IMR-90 (cell line): ENCODE data around the gene RIPK4. TPM values are rescaled to one million over a fixed set of nuclear protein-coding genes. Genes with fewer than 3 reads are reported as not detected.

ENCODE experiments used
- ATAC-seq: fragments of 200-7000 bp; cut with Tn5 transposase; 2 replicates; pipeline ENCODE4 v1.9.1; 2020; ENCODE audit warnings: low read depth, mild to moderate bottlenecking, moderate library complexity
- BruUV-seq: library from RNA; stranded (reverse); fragments of 400-500 nt; replicated peaks from 2 replicates; lab custom pipeline; 2021; lab: Mats Ljungman, UMichigan
- CTCF ChIA-PET: fragments of 300-600 bp; formaldehyde crosslinking; extraction: SDS; loops from one replicate; lab custom pipeline; 2021; ENCODE audit warnings: antibody characterized with exemption; lab: Yijun Ruan, JAX
- POLR2A ChIA-PET: fragments of 300-600 bp; sonication (Branson Sonifier 250); formaldehyde crosslinking; loops from one replicate; lab custom pipeline; 2022; ENCODE audit warnings: antibody characterized with exemption; ENCODE audit not compliant: unreplicated experiment; lab: Charles Lee
- DNase-seq: peaks from one replicate; pipeline ENCODE4 v3.0.0; 2013
- H2AFZ ChIP-seq: replicated peaks from 2 replicates; pipeline ENCODE3; 2013; ENCODE audit warnings: low read length, mild to moderate bottlenecking; ENCODE audit not compliant: poor library complexity
- H2AK5ac ChIP-seq: 2 replicates; pipeline ENCODE4 v1.6.1; 2013; ENCODE audit warnings: low read depth, low read length, inconsistent platforms
- H2AK9ac ChIP-seq: replicated peaks from 2 replicates; pipeline ENCODE3; 2013; ENCODE audit warnings: mild to moderate bottlenecking, low read depth, low read length, moderate library complexity; ENCODE audit not compliant: poor library complexity
- H2BK120ac ChIP-seq: 2 replicates; pipeline ENCODE4 v1.6.1; 2013; ENCODE audit warnings: low read depth, low read length, inconsistent platforms
- H2BK15ac ChIP-seq: 3 replicates; pipeline ENCODE4 v1.6.1; 2013; ENCODE audit warnings: low read depth, low read length, inconsistent platforms
- H2BK20ac ChIP-seq: 2 replicates; pipeline ENCODE4 v1.6.1; 2013; ENCODE audit warnings: low read depth, mild to moderate bottlenecking, inconsistent platforms, low read length, moderate library complexity
- H2BK5ac ChIP-seq: 2 replicates; pipeline ENCODE4 v1.6.1; 2013; ENCODE audit warnings: mild to moderate bottlenecking, low read depth, low read length, inconsistent platforms; ENCODE audit not compliant: poor library complexity, severe bottlenecking
- H3K14ac ChIP-seq: replicated peaks from 2 replicates; pipeline ENCODE4 v1.6.1; 2013; ENCODE audit warnings: low read depth, low read length, inconsistent platforms
- H3K18ac ChIP-seq: 2 replicates; pipeline ENCODE4 v1.6.1; 2013; ENCODE audit warnings: low read depth, low read length, control low read depth
- H3K23ac ChIP-seq: 2 replicates; pipeline ENCODE4 v1.6.1; 2013; ENCODE audit warnings: low read depth, low read length, inconsistent platforms
- H3K27ac ChIP-seq: 2 replicates; pipeline ENCODE4 v1.5.1; 2013; ENCODE audit warnings: mild to moderate bottlenecking, control low read depth, low read length; ENCODE audit not compliant: insufficient read depth
- H3K27me3 ChIP-seq: 2 replicates; pipeline ENCODE4 v1.6.1; 2013; ENCODE audit warnings: low read length; ENCODE audit not compliant: control insufficient read depth, insufficient read depth
- H3K36me3 ChIP-seq: 2 replicates; pipeline ENCODE4 v1.6.1; 2013; ENCODE audit warnings: low read length, mixed read lengths; ENCODE audit not compliant: control insufficient read depth, insufficient read depth
- H3K4ac ChIP-seq: 2 replicates; pipeline ENCODE4 v1.6.1; 2013; ENCODE audit warnings: low read depth, low read length, inconsistent platforms
- H3K4me1 ChIP-seq: 2 replicates; pipeline ENCODE4 v1.6.1; 2013; ENCODE audit warnings: low read length, mixed read lengths; ENCODE audit not compliant: control insufficient read depth, insufficient read depth
- H3K4me2 ChIP-seq: 2 replicates; pipeline ENCODE4 v1.6.1; 2013; ENCODE audit warnings: low read depth, mild to moderate bottlenecking, control low read depth, low read length, moderate library complexity
- H3K4me3 ChIP-seq: 2 replicates; pipeline ENCODE4 v1.5.1; 2013; ENCODE audit warnings: low read depth, mild to moderate bottlenecking, control low read depth, low read length, moderate library complexity; ENCODE audit not compliant: insufficient read depth
- H3K56ac ChIP-seq: 2 replicates; pipeline ENCODE4 v1.6.1; 2013; ENCODE audit warnings: low read length, inconsistent platforms; ENCODE audit not compliant: insufficient read depth; ENCODE audit errors: extremely low read depth
- H3K79me1 ChIP-seq, 2 experiments: 2 replicates each; pipeline ENCODE4 v1.6.1; 2013; ENCODE audit warnings: low read length in 2 of 2, inconsistent platforms in 1 of 2, low read depth in 1 of 2
- H3K9ac ChIP-seq: 2 replicates; pipeline ENCODE4 v1.6.1; 2013; ENCODE audit warnings: low read depth, low read length, control low read depth
- H3K9me1 ChIP-seq: 2 replicates; pipeline ENCODE4 v1.6.1; 2013; ENCODE audit warnings: low read length, inconsistent platforms; ENCODE audit not compliant: insufficient read depth
- H3K9me3 ChIP-seq: 2 replicates; pipeline ENCODE4 v1.6.1; 2013; ENCODE audit warnings: low read length; ENCODE audit not compliant: control insufficient read depth, insufficient read depth
- H4K20me1 ChIP-seq: 2 replicates; pipeline ENCODE4 v1.6.1; 2013; ENCODE audit warnings: low read length, inconsistent platforms; ENCODE audit not compliant: insufficient read depth
- H4K5ac ChIP-seq: 2 replicates; pipeline ENCODE4 v1.6.1; 2013; ENCODE audit warnings: mild to moderate bottlenecking, low read depth, low read length, control low read depth
- H4K8ac ChIP-seq, 2 experiments: 2 replicates each; pipeline ENCODE4 v1.6.1; 2013; ENCODE audit warnings: low read depth in 2 of 2, low read length in 2 of 2, control low read depth in 1 of 2, inconsistent platforms in 1 of 2
- H4K91ac ChIP-seq: 2 replicates; pipeline ENCODE4 v1.6.1; 2013; ENCODE audit warnings: low read depth, low read length, inconsistent platforms; ENCODE audit not compliant: insufficient read depth
- BHLHE40 ChIP-seq: fragments of 150-350 bp; IDR thresholded peaks from 2 replicates; pipeline ENCODE4 v1.6.1; 2016; ENCODE audit warnings: mild to moderate bottlenecking, low read depth, low read length
- CEBPB ChIP-seq: IDR thresholded peaks from 2 replicates; pipeline ENCODE4 v1.6.1; 2012; ENCODE audit warnings: low read depth, low read length, improper control_type of control experiment
- CHD1 ChIP-seq: IDR thresholded peaks from 2 replicates; pipeline ENCODE4 v1.6.1; 2012; ENCODE audit warnings: low read depth, low read length, improper control_type of control experiment
- CTCF ChIP-seq: conservative IDR thresholded peaks from 2 replicates; pipeline ENCODE4 v1.5.1; 2012; ENCODE audit warnings: mild to moderate bottlenecking, low read depth, low read length, improper control_type of control experiment
- ELK1 ChIP-seq: fragments of 150-350 bp; IDR thresholded peaks from 2 replicates; pipeline ENCODE4 v1.6.1; 2016; ENCODE audit warnings: low read depth, mild to moderate bottlenecking, low read length, moderate library complexity, borderline replicate concordance
- FOS ChIP-seq: fragments of 150-350 bp; IDR thresholded peaks from 2 replicates; pipeline ENCODE4 v1.6.1; 2016; ENCODE audit warnings: low read depth, low read length
- MAFK ChIP-seq: IDR thresholded peaks from 2 replicates; pipeline ENCODE4 v1.6.1; 2012; ENCODE audit warnings: low read depth, low read length, improper control_type of control experiment
- MAZ ChIP-seq: IDR thresholded peaks from 2 replicates; pipeline ENCODE4 v1.6.1; 2012; ENCODE audit warnings: low read depth, mild to moderate bottlenecking, low read length, improper control_type of control experiment, moderate library complexity, borderline replicate concordance
- NFE2L2 ChIP-seq: fragments of 150-350 bp; IDR thresholded peaks from 2 replicates; pipeline ENCODE4 v1.6.1; 2016; ENCODE audit warnings: low read depth, mild to moderate bottlenecking, low read length
- POLR2A ChIP-seq: IDR thresholded peaks from 2 replicates; pipeline ENCODE4 v1.6.1; 2012; ENCODE audit warnings: mild to moderate bottlenecking, low read depth, low read length
- RAD21 ChIP-seq: IDR thresholded peaks from 2 replicates; pipeline ENCODE4 v1.6.1; 2012; ENCODE audit warnings: low read length, improper control_type of control experiment
- RCOR1 ChIP-seq: IDR thresholded peaks from 2 replicates; pipeline ENCODE4 v1.6.1; 2012; ENCODE audit warnings: mild to moderate bottlenecking, low read length, improper control_type of control experiment; ENCODE audit not compliant: insufficient replicate concordance
- RFX5 ChIP-seq: IDR thresholded peaks from 2 replicates; pipeline ENCODE4 v1.8.0; 2012; ENCODE audit warnings: low read depth, mild to moderate bottlenecking, low read length, moderate library complexity
- SMC3 ChIP-seq: fragments of 150-350 bp; IDR thresholded peaks from 2 replicates; pipeline ENCODE4 v1.6.1; 2016; ENCODE audit warnings: low read depth, mild to moderate bottlenecking, antibody characterized with exemption, low read length, moderate library complexity
- USF2 ChIP-seq: fragments of 150-350 bp; IDR thresholded peaks from 2 replicates; pipeline ENCODE4 v1.6.1; 2017; ENCODE audit warnings: mild to moderate bottlenecking, antibody characterized with exemption, low read length, low read depth
- WGBS, 2 experiments: methylation state at CpG; one replicate each; pipeline versions ENCODE4 v1.1.5 to v1.1.7; 2013; ENCODE audit warnings: missing lambda C conversion rate in 2 of 2; ENCODE audit not compliant: insufficient read length in 1 of 2; ENCODE audit errors: extremely low coverage in 2 of 2; 5-methylcytosine and 5-hydroxymethylcytosine counted together
- dilution Hi-C: fragments of 300-500 bp; cut with HindIII; formaldehyde crosslinking; loops from one replicate; pipeline ENCODE4 v1.14.3; 2018; ENCODE audit warnings: low sequenced_read_pairs; ENCODE audit not compliant: unreplicated experiment
- in situ Hi-C: fragments of 300-500 bp; cut with MboI; formaldehyde crosslinking; loops from 3 replicates; pipeline ENCODE4 v1.14.3; 2019; ENCODE audit warnings: low sequenced_read_pairs, inconsistent platforms, mixed read lengths
- intact Hi-C: fragments of 100-400 bp; cut with micrococcal nuclease; formaldehyde crosslinking; loops from 2 replicates; pipeline ENCODE4 v1.10.0; 2022
- polyA plus RNA-seq, 3 experiments: library from polyadenylated mRNA; depleted of rRNA; stranded (reverse); fragments of >200 nt; gene quantifications; 2 replicates each; pipeline ENCODE4 v1.2.3, GENCODE V29; 2012; ENCODE audit warnings: low replicate concordance in 1 of 3
- total RNA-seq: library from RNA; depleted of rRNA; stranded (reverse); fragments of >200 nt; gene quantifications from 2 replicates; pipeline ENCODE4 v1.2.3, GENCODE V29; 2012

Gene RIPK4
- total and polyA plus RNA-seq, 2 of the 4 experiments (the other 2 are of a cell fraction): under 0.01 to 0.03 TPM

- peaks cover 86% of the 10 kb centered on the region for H3K27me3 ChIP-seq
- in situ Hi-C loops: no loop called here
- ATAC-seq: no peak
Measured at GRCh38 chr21:41763398-41763931, 3.4 kb downstream of the RIPK4 start.

More at GRCh38 chr21:41763398-41763931, 3.4 kb downstream of the RIPK4 start:
- no peak overlapping the region for H2BK15ac ChIP-seq
- no peak overlapping the region for H2BK20ac ChIP-seq
- POLR2A ChIA-PET: no interaction called here
- no peaks in the 10 kb centered on the region for H4K20me1 ChIP-seq
- H3K18ac ChIP-seq: no peak overlapping the region
- H3K36me3 ChIP-seq: no peaks in the 10 kb centered on the region
- H3K4me3 ChIP-seq: no peak overlapping the region
- no peak overlapping the region for H3K4me2 ChIP-seq
- H2AFZ ChIP-seq: no peak overlapping the region
- H3K4ac ChIP-seq: no peak overlapping the region
- CTCF ChIA-PET: no interaction called here
- DNase-seq: no peak
- H2AK9ac ChIP-seq: no peak overlapping the region
- H3K9ac ChIP-seq: no peak overlapping the region
- no peak overlapping the region for H4K5ac ChIP-seq
- no peak overlapping the region for H4K8ac ChIP-seq
- no peak overlapping the region for H2BK5ac ChIP-seq
- H3K79me1 ChIP-seq: no peaks in the 10 kb centered on the region
- H3K23ac ChIP-seq: no peak overlapping the region
- no peak overlapping the region for H4K91ac ChIP-seq
- no peak overlapping the region for H3K14ac ChIP-seq
- H2BK120ac ChIP-seq: no peak overlapping the region
- dilution Hi-C loops: no loop called here
- no peak overlapping the region for H3K27ac ChIP-seq
- H3K9me1 ChIP-seq: peaks cover 4% of the 10 kb centered on the region; the same call in 1 of the 2 replicates
- peaks cover 5% of the 10 kb centered on the region for H3K4me1 ChIP-seq
- 26% methylated on average over 7 of the region's 21 CpGs; no CpG with 5 or more reads in 1 of the 2 experiments for WGBS, 2 experiments
- H3K56ac ChIP-seq: no peak overlapping the region
- no peak for TF ChIP-seq MAZ
- no peak for TF ChIP-seq RCOR1
- TF ChIP-seq CTCF: no peak
- no peak for TF ChIP-seq CEBPB
- TF ChIP-seq RAD21: no peak
- no peak for TF ChIP-seq RFX5
- TF ChIP-seq FOS: no peak
- no peak for TF ChIP-seq SMC3
- TF ChIP-seq CHD1: no peak
- no peak for TF ChIP-seq USF2
- no peak for TF ChIP-seq MAFK
- TF ChIP-seq ELK1: no peak
- no peak for TF ChIP-seq NFE2L2
- no peak for TF ChIP-seq BHLHE40
- no peak for TF ChIP-seq POLR2A
- H3K9me3 ChIP-seq: peaks cover 5% of the 10 kb centered on the region; the same call in 1 of the 2 replicates
- intact Hi-C loops: no loop called here
- no peak overlapping the region for H2AK5ac ChIP-seq
- no TSS peak for BruUV-seq
